Suppressor macrophage treated with lipopolysaccharide for 1 hour (primary cell): ENCODE results near the gene CBX6.
"Not testable (repeated sequence)": the region's sequence is repeated elsewhere in the genome, so short reads cannot be mapped to it uniquely, and the experiment has no call there.

Experiments
- DNase-seq, 3 donors: peaks; one replicate each; pipeline ENCODE4 v3.0.0-alpha.2; 2020 to 2022

Gene CBX6

DNA sequence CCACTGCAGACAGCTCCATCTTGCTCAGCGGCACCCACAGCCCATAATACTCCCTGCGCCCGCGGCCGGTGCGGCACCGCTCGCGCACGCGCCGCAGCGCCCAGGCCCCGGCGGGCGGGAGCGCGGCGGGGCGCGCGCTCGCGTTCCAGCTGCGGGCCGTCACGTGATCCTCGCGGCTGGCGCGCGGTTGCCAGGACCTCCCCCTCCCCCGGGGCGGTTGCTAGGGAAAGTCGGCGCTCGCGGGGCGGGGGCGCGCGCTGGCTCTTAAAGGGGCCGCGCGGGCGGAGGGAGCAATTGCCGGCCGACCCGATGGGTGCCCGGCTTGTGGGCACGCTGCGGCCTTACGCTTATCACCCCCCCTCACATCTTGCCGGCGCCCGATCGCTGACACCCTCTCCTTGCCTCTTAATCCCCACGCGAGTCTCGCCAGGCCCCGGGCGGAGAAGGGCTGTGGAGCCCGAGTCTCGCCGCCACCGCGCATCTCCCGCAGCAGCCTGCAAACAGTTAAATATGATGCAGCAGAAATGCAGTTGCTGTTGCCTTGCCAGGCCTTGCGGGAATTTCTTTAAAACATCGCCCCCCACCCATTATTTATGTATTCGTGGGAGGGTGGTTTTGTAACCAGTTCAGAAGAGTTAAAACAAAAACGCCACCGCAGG, at the start of gene CBX6:
Gene CBX6 (minus strand): TSS at position 45 of the 659 bp plus-strand sequence. CDS start 26 bp downstream, at position 19.
- DNase-seq = peak; percentile 94 to 99 (median 97)

DNA sequence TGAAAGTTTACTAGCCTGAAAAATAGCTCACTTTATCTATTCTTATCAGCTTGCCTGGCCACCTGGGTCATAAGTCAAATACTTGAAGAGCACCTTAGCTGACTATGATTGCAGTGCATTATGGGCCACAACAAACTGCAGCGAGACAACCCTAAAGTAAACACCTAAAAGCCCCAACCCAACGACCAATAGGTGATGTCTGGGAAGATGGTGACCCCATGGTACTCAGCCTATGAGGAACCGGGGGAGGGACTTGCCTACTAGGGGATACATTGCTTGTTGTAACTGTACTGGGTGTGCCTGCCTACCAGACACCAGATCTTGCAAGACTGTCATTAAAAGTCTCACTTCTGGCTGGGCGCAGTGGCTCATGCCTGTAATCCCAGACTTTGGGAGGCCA, 49.8 kb upstream of the CBX6 start:
- no peak for DNase-seq

DNA sequence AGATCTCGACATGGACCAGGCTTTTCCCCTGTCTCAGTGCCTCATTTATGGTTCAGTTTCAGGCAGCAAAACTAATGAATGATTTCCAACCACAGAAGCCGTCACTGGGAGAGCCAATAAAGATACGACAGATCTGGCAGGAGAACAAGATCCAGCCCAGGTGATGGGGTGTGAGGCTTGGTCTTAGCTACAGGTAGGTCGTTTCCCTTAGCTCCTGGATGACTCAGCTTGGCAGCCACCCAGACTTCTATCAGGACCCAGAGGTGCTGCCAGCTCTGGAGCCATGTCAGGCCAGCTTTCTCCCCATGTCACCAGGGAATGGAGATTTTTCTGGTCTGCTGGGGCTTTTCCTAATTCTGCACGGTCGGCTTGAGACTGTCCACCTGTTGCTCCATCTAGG, 49.1 kb upstream of the CBX6 start:
- no peak for DNase-seq

DNA sequence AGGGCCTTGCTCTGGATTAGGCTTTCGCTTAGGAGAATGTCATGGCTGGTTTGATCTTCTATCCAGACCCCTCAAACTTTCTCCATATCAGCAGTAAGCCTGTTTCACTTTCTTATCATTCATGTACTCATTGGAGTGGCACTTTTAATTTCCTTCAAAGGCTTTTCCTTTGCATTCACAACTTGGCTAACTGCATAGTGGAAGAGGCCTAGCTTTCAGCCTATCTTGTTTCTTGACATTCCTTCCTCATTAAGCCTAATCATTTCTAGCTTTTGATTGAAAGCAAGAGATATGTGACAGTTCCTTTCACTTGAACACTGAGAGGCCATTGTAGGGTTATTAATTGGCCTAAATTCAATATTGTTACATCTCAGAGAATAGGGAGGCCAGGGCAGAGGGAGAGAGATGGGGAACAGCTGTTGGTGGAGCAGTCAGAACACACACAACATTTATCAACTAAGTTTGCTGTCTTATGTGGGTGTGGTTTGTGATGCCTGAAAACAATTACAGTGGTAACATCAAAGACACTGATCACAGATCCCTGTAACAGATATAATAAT, 47.7 kb upstream of the CBX6 start:
- DNase-seq = no peak

DNA sequence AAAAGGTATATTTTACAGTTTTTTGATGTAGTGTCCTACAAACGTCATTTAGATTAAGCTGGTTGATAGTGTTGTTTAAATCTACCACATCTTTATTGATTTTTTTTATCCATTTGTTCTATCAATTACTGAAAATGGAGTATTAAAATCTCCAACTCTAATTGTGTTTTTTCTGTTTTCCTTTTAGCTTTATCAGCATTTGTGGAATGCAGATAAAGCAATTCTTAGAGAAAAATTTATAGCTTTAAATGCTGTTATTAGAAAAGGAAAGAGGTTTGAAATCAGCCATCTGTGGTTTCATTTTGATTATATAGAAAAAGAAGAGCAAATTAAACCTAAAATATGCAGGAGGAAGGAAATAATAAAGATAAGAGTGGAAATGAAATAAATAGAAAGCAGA, 39.4 kb upstream of the CBX6 start:
- DNase-seq = no peak

DNA sequence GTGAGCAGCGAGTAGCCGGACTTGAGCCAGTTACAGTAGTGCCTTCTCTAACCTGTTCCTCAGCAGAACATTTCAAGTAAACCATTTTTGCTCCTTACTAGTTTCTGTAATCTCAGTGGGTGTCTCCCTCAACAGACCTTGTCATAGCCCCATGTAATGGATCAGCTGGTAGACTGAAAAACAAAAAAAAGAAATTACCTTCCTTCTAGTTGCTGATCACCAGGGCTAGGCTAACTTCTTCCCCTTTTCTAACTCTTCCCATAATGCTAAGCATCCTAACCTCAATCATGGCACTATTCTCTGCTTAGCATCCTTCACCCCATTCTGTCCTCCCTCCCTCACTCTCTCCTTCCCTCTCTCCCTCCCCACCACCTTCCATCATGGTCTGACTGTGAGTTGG, 35.8 kb upstream of the CBX6 start:
- DNase-seq = no peak

DNA sequence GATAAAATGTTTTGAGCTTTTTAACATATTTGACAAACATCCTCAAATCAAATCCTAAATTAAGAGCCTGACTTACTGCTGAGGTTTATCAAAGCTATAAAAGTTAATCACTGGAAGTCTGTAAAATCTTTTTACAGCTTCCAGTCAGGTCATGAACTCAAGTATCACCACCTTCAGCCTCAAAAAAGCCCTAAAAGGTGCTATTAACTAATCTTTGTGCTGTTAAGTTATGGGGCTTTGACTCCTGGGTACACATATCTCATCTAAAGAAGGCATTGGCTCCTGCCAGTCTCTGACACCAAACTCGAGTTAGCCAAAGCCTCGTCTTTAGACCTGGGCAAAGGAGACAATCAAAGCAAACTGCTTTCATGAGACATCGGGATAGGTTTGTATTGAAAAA, 34.0 kb upstream of the CBX6 start:
- DNase-seq = no peak

DNA sequence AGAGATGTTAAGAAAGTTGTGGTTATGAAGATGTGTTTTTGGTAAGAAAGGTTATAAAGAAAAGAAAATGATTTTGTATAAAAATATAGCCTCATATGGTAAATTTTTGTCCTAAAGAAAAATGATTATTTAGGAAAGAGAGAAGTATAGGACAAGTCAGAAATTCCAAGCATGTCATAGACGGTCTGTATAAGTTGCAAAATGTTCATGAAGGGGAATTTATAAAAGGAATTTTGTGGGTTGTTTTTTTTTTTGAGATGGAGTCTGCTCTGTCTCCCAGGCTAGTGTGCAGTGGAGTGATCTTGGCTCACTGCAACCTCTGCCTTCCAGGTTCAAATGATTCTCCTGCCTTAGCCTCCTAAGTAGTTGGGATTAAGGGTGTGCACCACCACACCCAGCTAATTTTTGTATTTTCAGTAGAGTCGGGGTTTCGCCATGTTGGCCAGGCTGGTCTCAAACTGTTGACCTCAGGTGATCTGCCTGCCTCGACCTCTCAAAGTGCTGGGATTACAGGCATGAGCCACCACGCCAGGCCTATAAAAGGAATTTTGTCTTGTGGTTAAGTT, 32.1 kb upstream of the CBX6 start:
- not testable (repeated sequence) for DNase-seq

DNA sequence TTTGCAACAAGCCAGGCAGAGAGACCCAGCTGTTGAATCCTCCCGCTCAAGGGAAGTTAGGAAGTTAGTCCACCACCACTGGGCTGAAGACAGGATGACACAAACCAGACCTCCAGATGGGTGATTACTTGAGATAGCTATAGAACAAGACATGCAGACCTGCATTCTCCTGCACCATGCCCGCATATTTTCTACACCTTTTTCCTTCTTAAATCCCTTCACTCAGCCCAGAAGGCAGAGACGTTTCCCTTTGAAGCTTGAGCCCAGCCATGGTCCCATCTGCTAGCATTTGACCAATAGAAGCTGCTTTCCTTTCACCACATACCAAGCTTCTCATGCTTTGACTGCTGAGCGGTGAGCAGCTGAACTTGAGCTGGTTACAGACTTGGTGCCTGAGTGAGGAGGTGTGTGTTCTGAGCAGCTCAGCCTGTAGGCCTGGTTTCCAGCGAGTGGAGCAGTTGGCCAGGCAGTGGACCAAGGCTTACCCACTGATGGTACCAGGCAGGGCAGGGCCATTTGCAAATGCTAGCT, 29.2 kb upstream of the CBX6 start:
- DNase-seq = no peak

DNA sequence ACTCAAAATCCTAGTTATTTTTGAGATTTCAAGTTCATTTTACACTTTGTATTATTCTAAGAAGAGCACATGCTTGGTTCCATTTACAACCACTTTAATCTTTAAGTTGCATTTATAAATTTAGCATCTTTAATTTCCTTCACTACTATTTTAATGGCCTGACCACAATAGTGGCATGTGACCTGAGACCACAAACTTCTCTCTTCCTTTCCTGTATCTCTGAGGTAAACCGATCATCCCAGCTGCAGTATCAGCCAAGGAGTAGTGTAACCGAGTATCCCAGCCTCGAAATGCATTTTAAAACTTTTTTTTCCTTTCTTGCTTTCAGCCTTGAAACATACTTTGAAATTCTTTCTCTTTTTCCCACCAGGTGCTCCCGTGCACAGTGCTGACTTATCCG, 28.7 kb upstream of the CBX6 start:
- DNase-seq = no peak

DNA sequence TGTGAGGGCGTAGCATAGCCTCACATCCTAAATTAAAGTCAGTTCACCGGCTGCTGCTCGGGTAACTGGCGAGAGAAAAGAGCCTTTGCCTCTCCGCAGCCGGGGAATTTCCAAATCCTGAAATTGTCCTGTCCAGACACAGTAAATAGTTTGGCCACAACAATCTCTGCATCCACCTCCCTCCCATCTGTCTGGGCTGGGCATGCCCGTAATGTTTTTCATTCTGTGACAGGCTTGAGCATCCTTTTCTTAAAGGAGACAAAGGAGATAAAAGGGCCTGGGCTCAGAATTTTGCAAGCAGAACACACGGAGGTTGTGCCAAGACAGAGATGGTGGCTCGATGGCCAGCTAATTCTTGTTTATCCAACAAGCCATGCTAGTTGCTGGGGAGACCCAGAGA, 19.2 kb upstream of the CBX6 start:
- no peak for DNase-seq

DNA sequence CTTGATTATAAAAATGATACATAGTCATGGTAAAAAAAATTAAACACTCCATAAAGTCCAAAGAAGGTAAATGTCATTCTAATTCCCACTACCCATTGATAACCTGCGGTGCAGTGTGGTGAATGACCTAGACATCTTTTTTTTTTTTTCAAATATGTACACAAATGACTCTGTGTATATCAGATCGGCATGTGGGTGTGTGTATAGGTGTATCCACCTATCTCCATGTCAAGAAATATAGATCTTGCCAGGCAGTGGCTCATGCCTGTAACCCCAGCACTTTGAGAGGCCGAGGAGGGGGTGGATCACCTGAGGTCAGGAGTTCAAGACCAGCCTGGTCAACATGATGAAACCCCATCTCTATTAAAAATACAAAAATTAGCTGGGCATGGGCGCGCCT, 18.4 kb upstream of the CBX6 start:
- no peak for DNase-seq

DNA sequence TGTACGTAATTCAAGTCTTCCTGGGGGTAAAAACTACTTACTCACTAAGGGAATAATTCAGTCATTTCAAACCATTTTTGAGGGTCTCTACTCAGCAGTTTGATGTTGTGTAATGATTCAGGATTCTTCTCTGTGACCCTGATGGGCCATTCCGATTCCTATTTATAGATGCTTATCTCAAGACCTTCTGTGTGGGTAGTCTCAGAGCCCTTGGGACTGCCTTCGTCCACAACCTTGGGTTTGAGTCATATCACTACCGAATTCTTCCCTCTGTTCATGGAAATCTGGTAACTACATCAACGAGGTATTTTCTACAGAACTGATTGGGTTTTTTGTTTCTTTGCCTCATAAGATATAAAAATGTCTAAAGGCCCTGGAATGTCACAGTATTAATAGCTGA, 14.3 kb upstream of the CBX6 start:
- no peak for DNase-seq

DNA sequence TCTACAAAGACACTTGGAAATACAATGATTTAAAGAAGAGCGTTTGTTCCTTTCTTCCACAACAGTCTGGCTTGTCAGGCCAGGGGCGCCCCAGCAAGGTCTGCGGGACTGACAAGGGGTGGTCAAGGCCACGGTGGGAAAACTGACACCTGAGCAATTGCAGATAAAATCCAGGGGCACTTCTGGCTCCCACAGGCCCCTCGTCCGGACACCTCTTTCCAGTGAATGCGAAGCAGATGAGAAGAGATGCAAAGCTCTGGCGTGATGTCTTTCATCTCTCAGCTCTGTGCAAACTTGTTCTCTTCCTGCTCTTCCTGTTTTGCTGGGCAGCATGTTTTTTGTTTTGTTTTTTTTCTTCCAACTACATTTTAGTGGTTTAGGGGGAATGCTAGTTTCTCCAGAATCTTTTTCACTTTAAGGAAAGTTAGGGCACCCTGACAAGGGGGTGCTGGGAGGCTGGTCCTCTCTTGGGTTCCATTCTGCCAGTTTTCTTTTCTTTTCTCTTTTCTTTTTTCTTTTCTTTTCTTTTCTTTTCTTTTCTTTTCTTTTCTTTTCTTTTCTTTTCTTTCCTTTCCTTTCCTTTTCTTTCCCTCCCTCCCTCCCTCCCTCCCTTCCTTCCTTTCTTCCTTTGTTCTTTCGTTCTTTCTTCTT, 11.1 kb upstream of the CBX6 start:
- DNase-seq = no peak

DNA sequence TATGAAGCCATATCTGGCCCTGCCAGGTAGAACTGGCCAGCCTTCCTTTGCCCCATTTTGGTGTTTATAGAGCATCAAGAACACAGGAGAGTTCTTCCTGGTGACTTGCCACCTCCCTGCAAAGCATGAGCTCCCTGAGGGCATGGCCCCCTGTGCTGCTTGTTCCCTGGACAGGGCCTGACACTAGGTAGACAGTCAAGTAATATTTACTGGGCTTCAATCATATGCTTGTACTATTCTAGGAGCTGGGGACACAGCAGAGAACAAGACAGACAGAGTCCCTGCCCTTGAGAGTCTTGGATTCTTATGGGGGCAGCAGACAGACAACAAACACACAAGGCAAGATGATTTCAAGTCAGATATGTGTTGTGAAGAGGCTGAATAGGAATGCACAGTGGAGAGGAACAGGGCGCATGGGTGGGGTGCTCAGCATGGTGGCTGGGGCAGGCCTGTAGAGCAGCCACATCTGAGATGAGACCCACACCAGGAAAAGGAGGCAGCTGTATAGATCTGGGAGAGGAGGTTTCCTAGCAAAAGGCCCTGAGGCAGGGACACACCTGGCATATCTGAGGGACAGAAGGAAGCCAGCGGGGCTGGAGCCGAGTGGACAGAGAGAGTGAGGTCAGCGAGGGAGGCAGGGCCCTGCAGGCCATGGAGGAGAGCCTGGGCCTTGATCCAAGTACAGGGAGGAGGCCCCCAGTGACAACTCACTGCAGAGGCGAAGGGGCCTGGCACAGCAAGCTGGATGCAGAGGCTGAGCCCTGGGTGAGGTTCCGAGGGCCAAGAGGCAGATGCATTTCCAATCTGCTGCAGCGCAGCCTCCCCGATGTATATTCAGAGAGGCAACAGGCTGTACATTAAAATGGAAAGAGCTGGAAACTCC, 10.2 kb upstream of the CBX6 start:
- DNase-seq = no peak

DNA sequence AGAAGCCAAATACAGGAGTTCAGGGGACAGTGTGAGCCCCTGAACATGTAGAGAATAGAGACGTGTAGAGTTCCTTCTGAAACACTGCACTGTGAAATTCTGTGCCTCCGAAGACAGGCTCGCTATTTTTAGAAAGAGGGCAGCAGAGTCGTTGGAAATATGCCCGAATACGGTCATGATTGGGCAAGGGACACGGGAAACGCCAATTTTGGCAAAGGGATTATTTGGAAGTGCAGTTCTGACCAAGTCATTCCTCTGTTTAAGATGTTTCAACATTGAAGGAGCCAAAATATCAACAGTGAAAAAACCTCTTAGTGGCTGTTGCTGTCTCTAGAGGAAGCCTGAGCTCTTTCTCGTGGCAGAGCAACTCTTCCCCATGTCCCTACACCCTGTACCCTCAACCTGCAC, 9.5 kb upstream of the CBX6 start:
- peak; percentile 33 to 36 (median 34) for DNase-seq

DNA sequence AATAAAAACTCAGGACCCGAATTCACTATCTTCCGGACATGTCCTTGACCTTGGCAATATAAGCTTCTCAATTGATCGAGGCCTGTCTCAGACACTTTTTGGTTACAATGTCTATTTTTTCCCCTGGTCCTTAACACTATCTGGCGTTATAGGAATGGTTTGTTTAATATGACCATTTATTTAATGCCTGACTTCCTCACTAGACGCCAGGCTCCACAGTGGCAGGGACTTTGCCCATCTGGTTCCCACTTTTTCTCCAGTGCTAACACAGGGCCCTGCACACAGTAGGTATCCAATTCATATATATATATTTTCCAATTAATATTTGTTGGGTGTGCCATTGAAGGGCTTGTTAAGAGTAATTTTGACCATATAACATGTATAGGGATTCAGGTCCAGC, 7.9 kb upstream of the CBX6 start:
- no peak for DNase-seq

DNA sequence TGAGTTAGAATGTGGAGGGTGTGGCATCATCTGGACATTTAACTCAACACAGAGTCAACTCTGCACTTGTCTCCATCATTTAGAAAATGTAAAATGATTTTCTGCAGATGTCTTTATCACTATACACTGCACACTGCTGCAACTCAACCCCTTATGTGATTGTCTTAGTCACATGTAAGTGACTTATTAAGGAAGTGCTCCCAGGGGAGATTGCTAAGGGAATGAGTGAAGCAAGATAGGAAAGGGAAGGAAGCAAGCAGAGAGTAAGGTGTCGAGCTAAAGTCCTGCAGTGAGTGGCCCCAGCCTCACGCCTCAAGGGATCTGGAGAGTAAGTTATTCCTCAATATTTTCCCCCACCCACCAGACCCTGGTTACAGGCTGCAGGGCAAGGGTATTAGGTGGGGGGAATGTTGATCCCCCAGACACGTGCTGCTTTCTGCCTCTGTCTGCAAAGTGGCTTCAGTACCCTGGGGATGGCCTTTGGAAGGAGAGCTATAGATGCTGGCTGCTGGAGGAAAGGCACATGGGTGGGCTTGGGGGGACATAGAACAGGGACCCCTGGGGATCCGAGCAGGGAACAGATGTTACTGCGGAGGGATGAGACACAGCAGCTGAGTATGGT, 7.2 kb upstream of the CBX6 start:
- peak; percentile 62 to 65 (median 64) for DNase-seq

DNA sequence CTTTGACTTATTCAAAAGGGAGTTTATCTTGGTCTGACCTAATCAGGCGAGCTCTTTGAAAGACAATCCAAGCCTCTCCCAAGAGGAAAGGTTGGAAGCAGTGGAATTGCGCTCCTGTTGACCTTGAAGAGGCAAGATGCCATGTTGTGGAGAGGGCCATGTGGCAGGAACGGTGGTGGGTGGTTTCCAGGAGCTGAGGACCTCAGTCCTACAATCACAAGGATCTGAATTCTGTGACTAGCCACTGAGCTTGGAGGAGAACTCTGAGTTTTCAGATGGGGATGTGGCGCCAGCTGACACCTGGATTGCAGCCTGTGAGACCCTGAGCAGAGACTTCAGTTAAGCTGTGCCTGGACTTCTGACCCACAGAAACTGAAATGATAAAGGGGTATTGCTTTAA, 6.0 kb upstream of the CBX6 start:
- no peak for DNase-seq

DNA sequence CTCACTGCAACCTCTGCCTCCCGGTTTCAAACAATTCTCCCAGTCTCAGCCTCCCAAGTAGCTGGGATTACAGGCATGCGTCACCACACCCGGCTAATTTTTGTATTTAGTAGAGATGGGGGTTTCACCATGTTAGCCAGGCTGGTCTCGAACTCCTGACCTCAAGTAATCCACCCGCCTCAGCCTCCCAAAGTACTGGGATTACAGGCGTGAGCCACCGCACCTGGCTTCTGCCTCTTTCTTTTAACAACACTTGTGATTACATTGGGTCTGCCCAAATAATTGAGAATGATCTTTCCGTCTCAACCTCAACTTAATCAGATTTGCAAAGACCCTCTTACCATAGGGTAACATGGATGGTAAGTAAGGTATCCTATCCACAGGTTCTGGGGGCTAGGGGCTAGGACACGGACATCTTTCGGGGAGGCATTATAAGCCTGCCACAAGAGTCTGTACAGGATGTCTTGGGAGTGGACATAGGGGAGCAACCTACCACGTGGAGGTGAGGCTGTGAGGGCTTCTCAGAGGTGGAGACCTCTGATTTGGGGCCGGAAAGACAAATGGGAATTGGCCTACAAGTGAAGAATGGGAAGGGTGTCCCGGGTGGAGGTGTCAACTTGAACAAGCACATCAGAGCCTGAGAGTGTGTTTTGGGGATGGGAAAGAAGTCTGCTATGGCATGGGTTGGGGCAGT, 2.7 kb upstream of the CBX6 start:
- no peak for DNase-seq

DNA sequence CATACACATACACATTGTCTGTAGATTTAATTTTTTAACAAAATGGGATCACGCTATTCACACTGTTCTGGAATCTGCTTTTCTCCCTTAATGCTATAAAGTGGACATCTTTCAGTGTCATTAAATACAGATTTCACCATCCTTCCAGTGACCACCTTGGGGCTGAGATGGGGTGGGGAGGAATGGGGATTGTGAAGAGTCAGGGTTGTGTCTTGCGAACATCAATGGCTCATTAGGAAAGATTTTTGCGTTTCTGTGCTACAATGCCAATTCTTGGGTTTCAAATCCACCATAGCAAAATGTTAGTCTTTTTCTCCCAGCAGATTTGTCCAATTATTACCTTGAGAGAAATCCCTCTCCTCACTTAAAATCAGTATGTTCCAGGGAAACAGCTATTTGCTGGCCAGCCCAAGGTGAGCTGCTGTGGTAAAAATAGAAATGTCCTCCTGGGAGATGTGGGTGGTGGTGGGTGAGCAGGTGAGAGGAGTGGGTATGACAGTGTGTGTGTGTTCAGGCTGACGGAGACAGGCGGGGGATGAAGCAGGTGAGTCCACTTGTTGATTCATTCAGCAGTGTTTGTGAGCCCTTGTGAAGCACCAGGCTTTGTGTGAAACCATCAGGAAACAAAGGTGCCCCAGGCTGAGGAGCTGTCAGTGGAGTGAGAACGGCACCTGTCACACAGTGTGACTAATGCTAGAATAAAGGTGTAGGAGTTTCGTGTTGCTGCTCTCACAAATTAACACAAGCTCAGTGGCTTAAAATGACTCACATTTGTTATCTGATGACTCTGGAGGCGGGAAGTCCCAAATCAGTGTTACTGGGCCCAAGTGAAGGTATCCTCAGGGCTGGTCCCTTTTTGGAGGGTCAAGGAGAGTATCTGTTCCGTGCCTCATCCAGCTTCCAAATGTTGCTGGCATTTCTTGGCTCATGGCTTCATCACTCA, 1.7 kb upstream of the CBX6 start:
- DNase-seq = peak; percentile 56 to 60 (median 59)
